Embryonic facial prominence (tissue), 1 donor: ENCODE data around the gene PCNA.

Experiments
- DNase-seq: peaks from one replicate; pipeline ENCODE4 v3.0.0-alpha.2; 2016; ENCODE audit errors: extremely low spot score

Gene PCNA

GRCh38 chr20:5065166-5065878 lies 54.4 kb downstream of the PCNA start:
- DNase-seq: no peak
